CD14-positive monocyte (primary cell): ENCODE results near the gene PNPO. TPM values are rescaled to one million over a fixed set of nuclear protein-coding genes. Genes with fewer than 3 reads are reported as not detected.

Experiments
- DNase-seq, 3 donors: peaks; one replicate each; pipeline ENCODE4 v3.0.0-alpha.2; 2011 to 2022
- H2AFZ ChIP-seq: 2 replicates; pipeline ENCODE4 v1.6.0; 2012; ENCODE audit warnings: mild to moderate bottlenecking, low read depth, low read length, inconsistent platforms; ENCODE audit not compliant: insufficient read depth, poor library complexity, severe bottlenecking
- H3K27ac ChIP-seq, 2 donors: 1 replicate in 1 of 2; 2 replicates in 1 of 2; pipeline ENCODE4 v1.5.1; 2012 to 2013; ENCODE audit warnings: low read length in 2 of 2, control low read depth in 1 of 2, inconsistent platforms in 1 of 2, low read depth in 1 of 2, mild to moderate bottlenecking in 1 of 2
- H3K27me3 ChIP-seq, 2 donors: one replicate each; pipeline versions ENCODE4 v1.6.0 to v1.6.1; 2011 to 2013; ENCODE audit warnings: low read length in 2 of 2; ENCODE audit not compliant: control insufficient read depth in 2 of 2, insufficient read depth in 2 of 2
- H3K36me3 ChIP-seq, 2 donors: replicated peaks in 1 of 2; 1 replicate in 1 of 2; 2 replicates in 1 of 2; pipeline versions ENCODE4 v1.5.1 to v1.6.1; 2012 to 2013; ENCODE audit warnings: low read length in 2 of 2, control low read depth in 1 of 2, inconsistent platforms in 1 of 2, mild to moderate bottlenecking in 1 of 2; ENCODE audit not compliant: insufficient read depth in 2 of 2, control insufficient read depth in 1 of 2
- H3K4me1 ChIP-seq, 2 donors: 1 replicate in 1 of 2; 2 replicates in 1 of 2; pipeline versions ENCODE4 v1.5.1 to v1.6.1; 2012 to 2013; ENCODE audit warnings: low read length in 2 of 2, control low read depth in 1 of 2, inconsistent platforms in 1 of 2, mild to moderate bottlenecking in 1 of 2, moderate library complexity in 1 of 2; ENCODE audit not compliant: insufficient read depth in 2 of 2, control insufficient read depth in 1 of 2
- H3K4me2 ChIP-seq: replicated peaks from 2 replicates; pipeline ENCODE3; 2012; ENCODE audit warnings: low read length, moderate library complexity, mild to moderate bottlenecking; ENCODE audit not compliant: poor library complexity, severe bottlenecking; ENCODE audit errors: extremely low read depth
- H3K4me3 ChIP-seq, 3 experiments: fragments of 200-600 bp in 1 of 3; sonication (generic) in 1 of 3; replicated peaks in 1 of 3; 1 replicate in 2 of 3; 2 replicates in 1 of 3; pipeline ENCODE4 v1.5.1; 2011 to 2013; ENCODE audit warnings: low read length in 3 of 3, mild to moderate bottlenecking in 3 of 3, control low read depth in 2 of 3, low read depth in 2 of 3, inconsistent platforms in 1 of 3, moderate library complexity in 1 of 3
- H3K79me2 ChIP-seq: 2 replicates; pipeline ENCODE4 v1.6.0; 2012; ENCODE audit warnings: mild to moderate bottlenecking, control low read depth, inconsistent platforms, low read length, moderate library complexity; ENCODE audit not compliant: insufficient read depth
- H3K9ac ChIP-seq: 2 replicates; pipeline ENCODE4 v1.6.0; 2017; ENCODE audit warnings: low read length, mild to moderate bottlenecking; ENCODE audit not compliant: insufficient read depth, poor library complexity, severe bottlenecking
- H3K9me3 ChIP-seq, 2 donors: replicated peaks in 1 of 2; 1 replicate in 1 of 2; 2 replicates in 1 of 2; pipeline versions ENCODE4 v1.5.1 to v1.6.1; 2012 to 2013; ENCODE audit warnings: low read length in 2 of 2, control low read depth in 1 of 2; ENCODE audit not compliant: control insufficient read depth in 1 of 2, insufficient read depth in 1 of 2
- H4K20me1 ChIP-seq: 2 replicates; pipeline ENCODE4 v1.6.0; 2012; ENCODE audit warnings: mild to moderate bottlenecking, low read length, control low read depth, moderate library complexity; ENCODE audit not compliant: insufficient read depth
- H3K27ac Mint-ChIP-seq, 7 donors: one replicate each; pipeline ENCODE4 v1.8.0; 2020; ENCODE audit warnings: mild to moderate bottlenecking in 7 of 7, mixed read lengths in 7 of 7, moderate library complexity in 6 of 7, inconsistent platforms in 2 of 7
- H3K27me3 Mint-ChIP-seq, 3 donors: one replicate each; pipeline ENCODE4 v1.8.0; 2021 to 2022; ENCODE audit warnings: low read depth in 3 of 3, mild to moderate bottlenecking in 3 of 3, mixed read lengths in 3 of 3, moderate library complexity in 3 of 3, inconsistent platforms in 1 of 3
- H3K36me3 Mint-ChIP-seq, 2 donors: one replicate each; pipeline ENCODE4 v1.8.0; 2020; ENCODE audit warnings: mixed read lengths in 2 of 2, inconsistent platforms in 1 of 2, mild to moderate bottlenecking in 1 of 2
- H3K4me1 Mint-ChIP-seq: one replicate; pipeline ENCODE4 v1.8.0; 2020; ENCODE audit warnings: mild to moderate bottlenecking, mixed read lengths
- H3K4me3 Mint-ChIP-seq, 2 donors: one replicate each; pipeline ENCODE4 v1.8.0; 2020; ENCODE audit warnings: mild to moderate bottlenecking in 2 of 2, mixed read lengths in 2 of 2, moderate library complexity in 1 of 2
- H3K9me3 Mint-ChIP-seq, 7 donors: one replicate each; pipeline ENCODE4 v1.8.0; 2020 to 2022; ENCODE audit warnings: mixed read lengths in 7 of 7, mild to moderate bottlenecking in 6 of 7, moderate library complexity in 6 of 7, inconsistent platforms in 2 of 7
- CTCF ChIP-seq: fragments of 200-600 bp; IDR thresholded peaks from one replicate; pipeline ENCODE4 v1.8.0; 2022; ENCODE audit warnings: antibody characterized with exemption, mild to moderate bottlenecking
- whole genome bisulfite sequencing: methylation state at CpG from one replicate; pipeline ENCODE4 v1.1.5; 2013; ENCODE audit warnings: missing lambda C conversion rate; ENCODE audit not compliant: insufficient coverage; 5-methylcytosine and 5-hydroxymethylcytosine counted together
- intact Hi-C, 2 donors: fragments of 100-400 bp; cut with micrococcal nuclease; formaldehyde crosslinking; loops; one replicate each; pipeline versions ENCODE4 v1.15.0 to v1.15.1; 2023
- polyA plus RNA-seq, 3 donors: library from polyadenylated mRNA; depleted of rRNA in 1 of 3; unstranded in 2 of 3; stranded (reverse) in 1 of 3; fragments of 300-500 nt in 2 of 3; fragments of >200 nt in 1 of 3; fragmentation: Illumina TruSeq in 2 of 3; gene quantifications; 1 replicate in 2 of 3; 2 replicates in 1 of 3; pipeline ENCODE4 v1.2.3, GENCODE V29; 2012 to 2021

Gene PNPO
- polyA plus RNA-seq, 3 donors = 13.2 to 34.2 (median 29.7) TPM

GRCh38 chr17:47975823-47976205 lies 34.4 kb downstream of the PNPO start:
- Histone ChIP-seq H3K4me3 (no peak overlapping the region), H3K4me1 (peaks cover 18 to 30% of the 10 kb centered on the region in 2 donors), H3K9ac (no peak overlapping the region), H3K4me2 (no peak overlapping the region), H2AFZ (no peak overlapping the region), H3K79me2 (peaks cover 31% of the 10 kb centered on the region), H3K27ac (no peak overlapping the region), H4K20me1 (peaks cover 6% of the 10 kb centered on the region), H3K9me3 (no peaks in the 10 kb centered on the region), H3K36me3 (peaks cover 64 to 78% of the 10 kb centered on the region in 2 donors), H3K27me3 (no peaks in the 10 kb centered on the region)
- H3K27ac Mint-ChIP-seq = peak overlapping the region in 1 of 7 donors; percentile 54
- H3K27me3 Mint-ChIP-seq = peaks cover 0 to 2% (median 1%) of the 10 kb centered on the region in 3 donors
- H3K36me3 Mint-ChIP-seq = peaks cover 68 to 77% of the 10 kb centered on the region in 2 donors
- no peak for TF ChIP-seq CTCF
- H3K4me3 Mint-ChIP-seq = no peak overlapping the region
- intact Hi-C loops = loop anchor here in 1 of 2 donors (10.0 kb wide), 1 partner anchor 129 kb away; the partner anchor contains the start of genes CBX1 and SNX11
- H3K4me1 Mint-ChIP-seq = peaks cover 29% of the 10 kb centered on the region
- peaks cover 0 to 2% (median 0%) of the 10 kb centered on the region in 7 donors for H3K9me3 Mint-ChIP-seq
- no peak for DNase-seq
- 100% methylated on average over 6 of the region's 10 CpGs for WGBS

- H3K4me3 ChIP-seq = no peak overlapping the region
- peaks cover 0 to 2% (median 1%) of the 10 kb centered on the region in 3 donors for H3K27me3 Mint-ChIP-seq
- H3K4me2 ChIP-seq = no peak overlapping the region
- H3K9me3 Mint-ChIP-seq = peaks cover 0 to 2% (median 0%) of the 10 kb centered on the region in 7 donors
- no peak overlapping the region for H3K27ac ChIP-seq
- no peak overlapping the region for H2AFZ ChIP-seq
- H3K4me1 Mint-ChIP-seq = peaks cover 41% of the 10 kb centered on the region
- H3K9ac ChIP-seq = no peak overlapping the region
- peaks cover 8% of the 10 kb centered on the region for H3K79me2 ChIP-seq
- DNase-seq = peak; percentile 52 to 58 (median 57)
- H3K9me3 ChIP-seq = no peaks in the 10 kb centered on the region
- H3K27me3 ChIP-seq = no peaks in the 10 kb centered on the region
- peak; percentile 77 for TF ChIP-seq CTCF
- H4K20me1 ChIP-seq = peaks cover 6% of the 10 kb centered on the region
- intact Hi-C loops = loop anchor here (1.0 to 10.0 kb wide), 3 partner anchors 40 to 126 kb away; partner anchors contain the start of genes CBX1 (in 1 of the 2) and SNX11 (in 1 of the 2)
- H3K36me3 Mint-ChIP-seq = peaks cover 85 to 100% of the 10 kb centered on the region in 2 donors
- H3K4me3 Mint-ChIP-seq = no peak overlapping the region
- WGBS = 45% methylated on average over 3 of the region's 7 CpGs
- H3K36me3 ChIP-seq = peaks cover 88 to 99% of the 10 kb centered on the region in 2 donors
- peaks cover 19 to 40% of the 10 kb centered on the region in 2 donors for H3K4me1 ChIP-seq
- no peak overlapping the region for H3K27ac Mint-ChIP-seq
These were observed 37.0 kb downstream of the PNPO start for GRCh38 chr17:47978324-47978723.
